Activated CD8-positive, alpha-beta memory T cell treated with anti-CD3 and anti-CD28 coated beads, Interleukin-2, amount 50 U/mL, for 1 hour (primary cell): Measurements from ENCODE around the gene SLC25A2.

ENCODE experiments used
- DNase-seq: peaks from one replicate; pipeline ENCODE4 v3.0.0-alpha.2; 2020; ENCODE audit errors: extremely low read depth

SLC25A2 gene

DNA sequence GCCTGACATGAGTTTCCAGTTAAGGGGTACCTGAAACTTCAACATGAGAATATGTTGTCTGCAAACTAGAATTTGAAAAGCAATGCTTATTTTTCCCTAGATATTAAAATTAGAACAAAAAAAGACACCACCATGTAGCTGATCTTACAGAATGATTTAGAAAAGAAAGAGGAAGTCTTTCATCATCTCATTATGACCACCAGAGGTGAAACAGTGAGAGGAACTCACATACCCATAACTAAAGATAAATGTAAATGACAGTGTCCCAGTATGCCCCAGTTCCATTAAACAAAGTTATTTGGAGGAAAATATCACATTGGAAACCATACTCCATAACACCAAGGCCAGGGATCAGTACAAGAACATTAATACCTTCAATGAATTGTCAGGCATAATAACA lies 9.9 kb upstream of the SLC25A2 start:
- DNase-seq = no peak

DNA sequence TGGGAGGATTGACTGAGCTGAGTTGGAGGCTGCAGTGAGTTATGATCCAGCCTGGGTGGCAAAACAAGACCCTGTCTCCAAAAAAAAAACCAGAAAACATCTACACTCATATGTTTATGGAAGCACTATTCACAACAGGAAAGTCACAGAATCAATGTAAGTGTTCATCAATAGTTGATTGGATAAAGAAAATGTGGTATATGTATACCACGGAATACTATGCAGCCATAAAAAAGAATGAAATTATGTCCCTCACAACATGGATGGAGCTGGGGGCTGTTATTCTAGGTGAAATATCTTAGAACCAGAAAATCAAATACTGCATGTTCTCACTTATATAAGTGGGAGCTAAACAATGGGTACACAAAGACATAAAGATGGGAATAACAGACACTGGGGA lies 2.8 kb upstream of the SLC25A2 start:
- DNase-seq = no peak

DNA sequence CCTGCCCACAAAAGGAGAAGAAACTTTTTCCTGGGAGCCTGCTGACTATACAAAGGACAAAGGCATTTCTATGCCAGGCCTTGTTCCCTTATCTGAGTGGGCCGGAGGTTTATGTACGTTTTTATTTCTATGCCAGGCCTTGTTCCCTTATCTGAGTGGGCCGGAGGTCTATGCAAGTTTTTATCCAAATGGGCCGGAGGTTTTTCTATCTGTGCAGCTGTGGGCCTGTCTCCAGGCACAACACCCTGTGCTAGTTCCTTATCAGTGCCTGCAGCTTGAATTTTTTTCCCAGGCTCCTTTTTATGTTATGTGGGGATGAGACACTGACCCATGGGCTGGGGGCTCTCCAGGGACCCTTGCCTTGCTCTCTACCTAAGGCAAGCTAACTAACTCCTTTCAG lies 5.5 kb downstream of the SLC25A2 start:
- no peak for DNase-seq

- DNase-seq = no peak
Measured at GRCh38 chr5:141272906-141273305, 30.9 kb downstream of the SLC25A2 start.

GRCh38 chr5:141269195-141269594 lies 34.7 kb downstream of the SLC25A2 start:
- no peak for DNase-seq

DNA sequence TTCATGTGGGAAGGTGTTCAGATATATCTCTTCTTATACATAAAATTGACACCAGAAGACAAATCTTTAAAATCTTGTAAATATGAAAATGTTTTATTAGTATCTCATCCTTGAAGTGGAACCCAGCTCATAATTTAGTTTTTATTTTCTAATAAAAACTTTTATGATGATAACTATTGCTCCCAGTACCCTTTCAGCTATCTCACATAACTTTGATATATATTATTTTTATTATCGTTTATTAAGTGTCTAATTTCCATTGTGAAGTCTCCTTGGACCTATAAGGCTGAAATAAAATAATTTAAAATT lies 42.7 kb downstream of the SLC25A2 start:
- no peak for DNase-seq

- no peak for DNase-seq
Measured at GRCh38 chr5:141260458-141261237, 43.2 kb downstream of the SLC25A2 start.

- DNase-seq = no peak
Measured at GRCh38 chr5:141258948-141259347, 44.9 kb downstream of the SLC25A2 start.

GRCh38 chr5:141258464-141258863 lies 45.4 kb downstream of the SLC25A2 start:
- DNase-seq = no peak
